CD4-positive, alpha-beta T cell treated with Interleukin-15 for 1 hour (primary cell): ENCODE measurements around the gene SIRPB2.
A peak's percentile ranks its signal among the peaks of the same experiment; 100 is the strongest.

Source experiments
- DNase-seq: peaks from one replicate; pipeline ENCODE4 v3.0.0-alpha.2; 2020

SIRPB2 gene

DNA sequence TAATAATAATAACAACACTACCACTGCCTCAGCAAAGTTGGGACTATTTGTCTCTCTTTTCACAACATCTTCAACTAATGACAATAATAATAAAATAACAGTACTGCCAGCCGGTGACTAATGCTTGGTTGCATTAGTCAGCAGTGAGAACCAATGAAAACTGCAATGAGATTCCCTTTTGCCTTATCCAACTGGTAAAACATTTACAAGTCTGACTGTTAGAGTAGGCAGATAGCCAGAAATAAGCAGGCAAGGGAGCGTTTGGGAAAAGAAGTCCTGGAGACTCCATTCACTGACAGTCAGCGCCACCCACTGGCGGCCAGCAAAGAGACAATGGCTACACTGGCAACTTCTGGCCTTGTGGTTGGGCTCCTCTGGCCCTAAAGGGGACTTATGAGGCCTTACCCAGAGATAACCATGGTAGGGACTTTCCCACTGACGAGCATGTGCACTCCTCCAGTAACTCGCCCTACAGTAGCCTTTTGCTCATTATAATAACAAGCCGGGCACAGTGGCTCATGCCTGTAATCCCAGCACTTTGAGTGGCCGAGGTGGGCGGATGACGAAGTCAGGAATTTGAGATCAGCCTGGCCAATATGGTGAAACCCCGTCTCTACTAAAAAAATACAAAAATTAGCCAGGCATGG lies 21.2 kb downstream of the SIRPB2 start:
- no peak for DNase-seq

DNA sequence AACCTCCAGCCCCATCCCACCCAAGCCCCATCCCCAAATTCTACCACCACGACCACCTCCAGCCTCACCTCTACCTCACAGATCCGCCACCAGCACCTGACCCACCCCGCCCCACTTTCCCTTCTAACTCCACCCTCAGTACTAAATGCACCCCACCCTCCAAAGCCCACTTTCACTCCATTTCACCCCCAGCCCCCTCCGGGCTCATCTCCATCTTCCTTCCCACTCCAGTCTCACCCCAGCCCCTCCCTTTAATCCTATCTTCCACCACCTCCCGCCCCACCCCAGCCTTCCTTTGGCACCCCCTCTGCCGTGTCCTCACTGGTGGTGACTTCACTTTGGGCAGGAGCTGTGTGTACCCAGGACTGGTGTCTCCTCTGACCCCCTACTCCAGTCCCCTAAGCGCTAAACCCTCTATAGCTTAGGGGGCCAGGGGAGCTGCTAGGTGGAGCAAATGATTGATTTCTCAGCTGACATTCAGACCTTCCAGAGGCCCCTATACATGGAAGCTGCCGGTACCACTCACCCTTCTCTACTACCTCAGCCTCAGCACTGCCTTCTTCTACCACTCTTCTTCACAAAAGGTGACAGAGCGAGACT lies 21.8 kb downstream of the SIRPB2 start:
- no peak for DNase-seq

GRCh38 chr20:1468117-1468624 lies 23.0 kb downstream of the SIRPB2 start:
- DNase-seq: no peak

GRCh38 chr20:1467355-1468116 lies 23.7 kb downstream of the SIRPB2 start:
- DNase-seq: peak; percentile 69

DNA sequence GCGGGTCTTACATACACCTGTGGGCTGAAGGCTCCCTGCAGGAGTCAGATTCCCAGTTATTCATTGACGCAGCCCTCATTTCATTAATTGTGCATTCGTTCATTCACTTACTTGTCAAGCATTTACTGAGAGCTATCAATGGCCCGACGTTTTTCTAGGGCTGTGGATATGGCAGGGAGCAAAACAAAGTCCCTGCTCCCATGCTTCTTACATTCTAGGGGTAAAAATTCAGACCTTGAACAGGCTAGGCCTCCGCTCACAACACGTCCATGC lies 24.2 kb downstream of the SIRPB2 start:
- DNase-seq: no peak

DNA sequence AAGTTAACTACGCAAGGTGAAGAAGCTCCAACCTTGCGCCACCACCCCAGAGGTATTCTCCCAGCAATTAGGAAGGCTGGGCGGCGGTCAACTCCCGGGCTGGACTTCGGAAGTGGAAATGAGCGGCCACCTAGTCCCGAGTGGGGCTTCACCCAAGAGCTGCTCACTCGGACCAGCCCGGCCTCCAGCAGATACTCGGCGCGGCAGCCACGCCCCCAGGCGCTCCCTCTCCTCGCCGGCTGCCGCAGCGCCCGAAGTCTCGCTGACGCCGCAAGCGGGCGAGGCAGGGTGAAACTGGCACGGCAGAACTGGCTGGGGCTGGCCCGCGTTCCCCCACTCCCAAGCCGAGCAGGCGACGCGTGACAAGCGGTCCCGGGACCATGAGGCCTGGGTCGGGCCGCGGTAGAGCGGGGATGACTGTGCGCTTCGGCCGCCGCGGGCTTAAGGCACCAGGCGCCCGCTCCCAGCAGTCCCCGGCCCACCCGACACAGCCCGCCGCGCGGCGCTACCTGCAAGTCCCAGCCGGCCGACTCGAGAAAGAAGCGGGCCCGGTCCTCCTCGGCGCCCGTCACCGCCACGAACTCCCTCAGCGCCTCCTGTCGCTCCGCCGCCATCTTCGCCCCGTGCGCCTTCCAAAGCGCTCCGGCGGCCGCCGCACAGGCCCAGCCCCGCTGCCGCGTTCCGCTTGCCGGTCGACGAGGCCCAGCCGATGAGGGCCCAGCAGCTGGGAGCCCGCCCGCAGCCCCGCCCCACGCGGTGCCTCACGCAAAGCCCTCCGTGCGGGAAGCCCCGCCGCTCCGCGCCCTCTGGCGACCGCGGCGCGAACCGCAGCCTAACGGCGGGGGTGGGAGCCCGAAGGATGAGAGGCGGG lies 24.8 kb downstream of the SIRPB2 start, which contains the start of gene NSFL1C:
TSS of gene NSFL1C (minus strand) at position 639 of the 871 bp plus-strand sequence. CDS start at position 614, 25 bp downstream.
- peak; percentile 95 for DNase-seq

DNA sequence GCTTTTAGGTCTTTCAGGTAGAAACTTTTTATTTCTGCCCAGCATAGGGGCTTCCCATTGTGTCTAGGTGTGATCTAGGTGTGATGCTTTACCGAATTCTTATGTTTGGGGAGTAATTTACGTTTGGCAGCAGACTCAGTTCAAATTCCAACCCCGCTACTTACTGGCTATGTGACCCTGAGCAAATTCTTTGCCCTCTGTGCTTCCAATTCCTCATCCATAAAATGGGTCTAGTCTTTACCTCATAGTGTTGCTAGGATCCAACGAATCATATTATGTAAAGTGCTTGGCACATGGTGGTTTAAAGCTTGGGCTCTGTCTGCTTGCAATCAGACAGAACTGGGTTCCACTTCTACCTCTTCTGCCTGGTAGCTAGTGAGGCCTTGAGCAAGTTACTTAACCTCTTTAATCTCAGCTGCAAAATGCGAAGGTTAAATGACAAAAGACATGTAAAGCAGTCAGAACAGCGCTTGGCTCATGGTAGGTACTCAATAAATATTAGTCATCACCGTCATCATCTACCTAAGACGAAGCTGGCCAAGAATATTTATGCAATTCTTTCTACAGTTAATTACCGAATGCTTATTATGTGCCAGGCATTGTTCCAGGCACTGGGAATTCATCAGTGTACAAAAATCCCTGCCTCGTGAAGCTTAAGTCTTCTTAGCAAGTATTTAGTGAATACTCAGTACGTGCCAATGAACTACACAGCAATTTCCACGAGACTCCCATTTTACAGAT lies 25.6 kb downstream of the SIRPB2 start:
- no peak for DNase-seq

- DNase-seq: no peak
Measured at GRCh38 chr20:1463971-1464570, 27.1 kb downstream of the SIRPB2 start.

- DNase-seq: no peak
Measured at GRCh38 chr20:1462834-1463233, 28.4 kb downstream of the SIRPB2 start.

DNA sequence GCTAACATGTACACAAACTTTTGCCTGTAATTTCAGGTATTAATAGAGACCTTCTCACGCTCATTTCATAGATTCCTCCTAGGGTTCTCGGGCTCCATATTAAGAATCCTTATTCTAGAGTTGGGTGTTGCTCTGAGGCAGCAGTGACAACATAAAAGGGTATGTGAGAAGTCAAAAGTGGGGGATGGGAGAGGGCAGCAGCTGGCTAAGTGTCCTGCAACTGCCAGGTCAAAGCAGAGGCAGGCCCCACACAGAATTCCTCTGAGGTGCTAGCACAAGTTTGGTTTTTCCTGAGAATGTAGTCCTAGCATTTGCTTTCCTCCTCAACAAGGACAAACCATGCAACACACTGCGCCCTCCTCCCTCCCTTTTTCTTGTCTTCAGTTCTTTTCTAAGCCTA lies 29.2 kb downstream of the SIRPB2 start:
- DNase-seq: no peak

GRCh38 chr20:1460275-1460674 lies 30.9 kb downstream of the SIRPB2 start:
- DNase-seq: no peak

- no peak for DNase-seq
Measured at GRCh38 chr20:1457992-1458391, 33.2 kb downstream of the SIRPB2 start.

DNA sequence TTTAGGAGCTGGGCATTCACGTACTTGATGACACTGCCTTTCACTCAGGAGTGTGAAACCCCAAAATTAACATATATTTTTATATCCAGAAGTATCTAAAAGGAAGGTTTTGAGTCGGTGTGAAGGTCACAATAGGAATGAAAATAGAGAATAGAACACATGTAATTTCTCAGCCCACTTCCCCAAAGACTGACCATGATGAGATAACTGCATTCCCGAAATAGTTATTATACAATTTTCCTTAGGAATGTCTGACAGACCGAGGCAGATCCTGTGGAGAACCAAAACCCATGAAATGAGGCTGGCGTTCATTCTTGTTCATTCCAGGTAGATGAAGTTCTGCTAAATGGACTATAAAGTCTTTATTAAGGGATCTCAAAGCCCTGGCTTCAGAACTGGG lies 34.9 kb downstream of the SIRPB2 start:
- DNase-seq: no peak

DNA sequence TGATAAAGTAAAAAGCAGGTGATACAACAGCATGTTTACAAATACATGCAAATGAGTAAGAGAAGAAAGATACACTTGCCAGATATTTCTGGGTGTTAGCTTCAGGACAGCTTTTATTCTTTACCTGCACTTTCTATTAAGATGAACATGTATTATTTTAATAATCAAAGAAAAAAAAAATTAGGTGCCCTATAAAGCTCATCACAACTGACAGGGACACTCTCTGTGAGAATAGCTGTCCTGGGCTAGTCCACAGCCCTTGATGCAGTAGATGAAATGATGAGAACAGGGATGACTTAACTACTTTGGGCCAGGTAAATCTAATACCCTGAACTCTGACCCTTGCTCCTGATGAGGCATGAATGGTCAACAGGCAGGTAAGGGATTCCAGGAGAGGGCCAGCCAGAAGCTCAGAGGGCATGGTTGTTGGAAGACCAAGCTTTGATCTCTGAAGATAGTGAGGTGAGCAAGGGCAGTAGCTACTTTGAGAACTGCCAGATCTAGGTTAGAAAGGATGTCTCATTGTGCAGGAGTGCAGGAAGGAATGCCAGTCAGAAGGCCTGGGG lies 40.2 kb downstream of the SIRPB2 start:
- no peak for DNase-seq

GRCh38 chr20:1449370-1449769 lies 41.9 kb downstream of the SIRPB2 start:
- DNase-seq: no peak

- DNase-seq: no peak
Measured at GRCh38 chr20:1448081-1448620, 43.1 kb downstream of the SIRPB2 start.

DNA sequence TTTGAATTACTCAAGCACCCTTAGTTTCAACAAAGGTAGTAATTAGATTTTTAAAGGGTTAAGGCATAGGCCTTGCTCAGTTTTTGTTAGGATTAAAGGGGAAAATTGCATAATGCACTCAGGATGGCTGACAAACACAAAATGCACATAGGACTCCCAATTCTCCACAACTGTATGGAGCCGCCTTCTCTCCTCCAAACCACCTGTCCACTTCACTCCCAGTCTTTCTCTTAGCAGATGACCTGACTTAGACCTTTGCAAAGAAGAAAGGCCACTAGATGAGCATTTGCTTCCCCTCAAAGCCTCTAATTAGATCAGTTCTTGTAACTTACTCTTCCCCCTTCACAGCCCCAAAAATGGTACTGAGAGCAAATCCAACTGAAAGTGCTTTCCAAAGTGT lies 44.7 kb downstream of the SIRPB2 start:
- no peak for DNase-seq

DNA sequence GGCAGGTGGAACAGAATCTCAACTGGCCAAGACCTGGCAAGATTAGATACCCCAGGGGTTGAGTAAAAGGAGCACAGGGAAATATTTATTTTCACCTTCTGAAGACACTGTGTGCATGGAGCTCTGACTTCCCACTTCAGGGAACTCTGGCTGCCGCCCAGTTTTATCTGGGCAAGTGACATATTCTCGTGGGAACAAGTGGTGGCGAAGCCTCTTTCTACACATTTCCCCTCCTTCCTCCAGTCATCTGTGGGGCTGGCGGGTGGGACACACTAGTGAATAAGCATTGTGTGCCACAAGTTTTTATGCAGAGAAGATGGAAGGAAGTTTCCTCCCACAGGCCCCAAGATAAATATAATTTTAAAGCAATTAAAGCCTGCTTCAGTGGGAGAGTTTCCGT lies 48.1 kb downstream of the SIRPB2 start:
- DNase-seq: no peak

DNA sequence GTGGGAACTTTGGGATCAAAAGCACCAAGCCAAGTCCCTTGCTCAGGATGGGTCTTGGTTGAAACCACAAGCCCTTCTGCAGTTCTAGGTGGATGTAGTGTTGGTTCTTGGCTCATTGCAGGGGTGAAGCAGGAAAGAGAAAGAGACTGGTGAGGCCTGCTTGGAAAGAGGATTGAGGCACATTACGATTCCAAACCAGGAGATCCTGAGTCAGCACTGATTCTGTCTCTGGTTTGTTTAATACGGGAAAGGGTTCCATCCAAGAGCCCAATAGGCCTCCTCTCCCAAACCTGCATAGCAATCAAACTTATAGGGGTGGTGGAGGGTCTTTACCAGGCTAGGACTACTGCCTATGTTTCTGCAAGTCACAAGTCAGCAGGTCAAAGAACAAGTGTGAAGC lies 48.9 kb downstream of the SIRPB2 start:
- no peak for DNase-seq

- no peak for DNase-seq
Measured at GRCh38 chr20:1441133-1441532, 50.1 kb downstream of the SIRPB2 start.

- no peak for DNase-seq
Measured at GRCh38 chr20:1440024-1440423, 51.2 kb downstream of the SIRPB2 start.
